ENCODE data around the gene PCSK7.

The PCSK7 gene

GRCh38 chr11:117154468-117154867, 77.4 kb downstream of the PCSK7 start:
- DNase-seq (ENCODE audit: extremely low read depth, low read depth), result no peak
- no peak for TF ChIP-seq CTCF (IDR thresholded peaks at IDR 0.05; ENCODE audit: low read depth, low read length)
